Left lung (tissue), 10 donors: ENCODE results near the gene PDIA3. TPM values are rescaled to one million over a fixed set of nuclear protein-coding genes. Genes with fewer than 3 reads are reported as not detected.

Experiments used
- ATAC-seq: fragments of 200-7000 bp; cut with Tn5 transposase; one replicate; pipeline ENCODE4 v1.9.1; 2020; ENCODE audit warnings: moderate library complexity
- DNase-seq, 4 donors: peaks; one replicate each; pipeline ENCODE4 v3.0.0-alpha.2; 2013 to 2020
- H3K27ac ChIP-seq, 2 donors: fragments of 200-600 bp; sonication (generic) in 1 of 2; one replicate each; pipeline versions ENCODE4 v1.5.0 to v1.8.0; 2020 to 2021
- H3K27me3 ChIP-seq, 2 donors: fragments of 200-600 bp; sonication (generic) in 1 of 2; one replicate each; pipeline versions ENCODE4 v1.5.0 to v1.8.0; 2020 to 2021
- H3K36me3 ChIP-seq, 2 donors: fragments of 200-600 bp; sonication (generic) in 1 of 2; one replicate each; pipeline versions ENCODE4 v1.5.0 to v1.8.0; 2020 to 2021
- H3K4me1 ChIP-seq, 2 donors: fragments of 200-600 bp; one replicate each; pipeline ENCODE4 v1.8.0; 2021
- H3K4me3 ChIP-seq, 2 donors: fragments of 200-600 bp; sonication (generic) in 1 of 2; one replicate each; pipeline versions ENCODE4 v1.5.0 to v1.8.0; 2020 to 2021; ENCODE audit warnings: mild to moderate bottlenecking in 1 of 2
- H3K9me3 ChIP-seq, 2 donors: fragments of 200-600 bp; sonication (generic) in 1 of 2; one replicate each; pipeline versions ENCODE4 v1.5.0 to v1.8.0; 2020 to 2021
- intact Hi-C, 2 donors: fragments of 100-400 bp; cut with DNase I; formaldehyde crosslinking; loops; one replicate each; pipeline versions ENCODE4 v1.11.2 to v1.14.2; 2022
- polyA plus RNA-seq, 6 donors: library from polyadenylated mRNA; unstranded; fragments of 120-200 nt; gene quantifications; one replicate each; pipeline ENCODE4 v1.2.1, GENCODE V29; 2013; ENCODE audit not compliant: insufficient read length in 6 of 6
- total RNA-seq, 2 donors: library from RNA; stranded (reverse); fragmentation: NEBNext Ultra II Directional; extraction: Animal tissue kit (Norgen Biotek cat#: 25700); gene quantifications; one replicate each; pipeline ENCODE4 v1.2.1, GENCODE V29; 2021
- TF ChIP-seq, protein P1 (sequence below), 2 donors: fragments of 200-600 bp; sonication (generic) in 1 of 2; IDR thresholded peaks; one replicate each; pipeline versions ENCODE4 v1.5.0 to v1.8.0; 2021; ENCODE audit warnings: antibody characterized with exemption in 2 of 2
- donor health status: DM: no; HTN: yes; CAD: no.
- donor health status: DM: no; HTN: no; CAD: no.

Gene PDIA3
- total and polyA plus RNA-seq, 8 donors: 426 to 633 (median 518) TPM

GRCh38 chr15:43776718-43777266 is 30.6 kb downstream of the PDIA3 start, which contains the start of gene ELL3:
Gene ELL3, minus strand, starts transcription at chr15:43776966. Its CDS starts 65 bp downstream, at chr15:43776901.
- intact Hi-C loops: no loop called here
- DNase-seq (peak; percentile 68 to 96 (median 81)), ATAC-seq (peak; percentile 92)
- TF ChIP-seq, protein P1, sequence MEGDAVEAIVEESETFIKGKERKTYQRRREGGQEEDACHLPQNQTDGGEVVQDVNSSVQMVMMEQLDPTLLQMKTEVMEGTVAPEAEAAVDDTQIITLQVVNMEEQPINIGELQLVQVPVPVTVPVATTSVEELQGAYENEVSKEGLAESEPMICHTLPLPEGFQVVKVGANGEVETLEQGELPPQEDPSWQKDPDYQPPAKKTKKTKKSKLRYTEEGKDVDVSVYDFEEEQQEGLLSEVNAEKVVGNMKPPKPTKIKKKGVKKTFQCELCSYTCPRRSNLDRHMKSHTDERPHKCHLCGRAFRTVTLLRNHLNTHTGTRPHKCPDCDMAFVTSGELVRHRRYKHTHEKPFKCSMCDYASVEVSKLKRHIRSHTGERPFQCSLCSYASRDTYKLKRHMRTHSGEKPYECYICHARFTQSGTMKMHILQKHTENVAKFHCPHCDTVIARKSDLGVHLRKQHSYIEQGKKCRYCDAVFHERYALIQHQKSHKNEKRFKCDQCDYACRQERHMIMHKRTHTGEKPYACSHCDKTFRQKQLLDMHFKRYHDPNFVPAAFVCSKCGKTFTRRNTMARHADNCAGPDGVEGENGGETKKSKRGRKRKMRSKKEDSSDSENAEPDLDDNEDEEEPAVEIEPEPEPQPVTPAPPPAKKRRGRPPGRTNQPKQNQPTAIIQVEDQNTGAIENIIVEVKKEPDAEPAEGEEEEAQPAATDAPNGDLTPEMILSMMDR (IDR thresholded peaks at IDR 0.05): no peak
- peak within 1 kb of the TSS; percentile 52 to 71 for H3K4me3 ChIP-seq
- peak within 1 kb of the TSS; percentile 90 to 92 for H3K27ac ChIP-seq
- peaks cover 0 to 28% of the 10 kb centered on the region in 2 donors for H3K36me3 ChIP-seq
- H3K27me3 ChIP-seq: no peaks in the 10 kb centered on the region
- H3K9me3 ChIP-seq: no peaks in the 10 kb centered on the region
- H3K4me1 ChIP-seq: peaks cover 0 to 27% of the 10 kb centered on the region in 2 donors

- H3K4me1 ChIP-seq: peaks cover 0 to 23% of the 10 kb centered on the region in 2 donors
- DNase-seq (peak; percentile 72 to 92 (median 78)), ATAC-seq (peak; percentile 79)
- intact Hi-C loops: no loop called here
- TF ChIP-seq, protein P1 (IDR thresholded peaks at IDR 0.05): peak; percentile 55 to 71
- H3K27me3 ChIP-seq: no peaks in the 10 kb centered on the region
- H3K4me3 ChIP-seq: peak overlapping the region; percentile 52 to 71
- H3K27ac ChIP-seq: peak overlapping the region; percentile 90 to 92
- peaks cover 0 to 22% of the 10 kb centered on the region in 2 donors for H3K36me3 ChIP-seq
- H3K9me3 ChIP-seq: no peaks in the 10 kb centered on the region
Measured at GRCh38 chr15:43777267-43777914, 31.2 kb downstream of the PDIA3 start.

- TF ChIP-seq, protein P1 (IDR thresholded peaks at IDR 0.05): no peak
- no peak overlapping the region for H3K4me3 ChIP-seq
- intact Hi-C loops: no loop called here
- ATAC-seq: no peak
- DNase-seq: no peak
- no peaks in the 10 kb centered on the region for H3K9me3 ChIP-seq
- H3K27ac ChIP-seq: no peak overlapping the region
- peaks cover 0 to 5% of the 10 kb centered on the region in 2 donors for H3K36me3 ChIP-seq
- peaks cover 0 to 23% of the 10 kb centered on the region in 2 donors for H3K4me1 ChIP-seq
- H3K27me3 ChIP-seq: no peaks in the 10 kb centered on the region
Measured at GRCh38 chr15:43779016-43779415, 32.8 kb downstream of the PDIA3 start.

DNA sequence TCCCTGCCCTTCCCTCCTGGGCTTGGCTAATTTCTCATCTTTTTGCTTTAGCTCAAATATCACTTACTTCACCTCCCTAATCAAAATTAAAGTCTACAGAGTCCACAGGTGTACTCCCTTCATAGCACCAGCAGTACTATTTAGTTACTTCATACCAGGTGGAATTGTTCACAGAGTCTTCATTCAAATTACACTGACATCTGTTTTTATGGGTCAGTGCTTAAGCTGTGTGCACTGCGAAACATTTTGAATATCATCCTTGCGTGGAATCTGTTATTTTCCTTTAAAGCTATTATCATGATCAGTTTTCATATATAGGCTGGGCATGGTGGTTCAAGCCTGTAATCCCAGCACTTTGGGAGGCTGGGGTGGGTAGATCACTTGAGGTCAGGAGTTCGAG is 43.2 kb downstream of the PDIA3 start:
- peaks cover 11 to 18% of the 10 kb centered on the region in 2 donors for H3K4me1 ChIP-seq
- H3K9me3 ChIP-seq: no peaks in the 10 kb centered on the region
- DNase-seq (no peak), ATAC-seq (no peak)
- H3K36me3 ChIP-seq: peaks cover 0 to 11% of the 10 kb centered on the region in 2 donors
- no peak overlapping the region for H3K27ac ChIP-seq
- TF ChIP-seq, protein P1 (IDR thresholded peaks at IDR 0.05): no peak
- no peak overlapping the region for H3K4me3 ChIP-seq
- intact Hi-C loops: no loop called here
- H3K27me3 ChIP-seq: no peaks in the 10 kb centered on the region

DNA sequence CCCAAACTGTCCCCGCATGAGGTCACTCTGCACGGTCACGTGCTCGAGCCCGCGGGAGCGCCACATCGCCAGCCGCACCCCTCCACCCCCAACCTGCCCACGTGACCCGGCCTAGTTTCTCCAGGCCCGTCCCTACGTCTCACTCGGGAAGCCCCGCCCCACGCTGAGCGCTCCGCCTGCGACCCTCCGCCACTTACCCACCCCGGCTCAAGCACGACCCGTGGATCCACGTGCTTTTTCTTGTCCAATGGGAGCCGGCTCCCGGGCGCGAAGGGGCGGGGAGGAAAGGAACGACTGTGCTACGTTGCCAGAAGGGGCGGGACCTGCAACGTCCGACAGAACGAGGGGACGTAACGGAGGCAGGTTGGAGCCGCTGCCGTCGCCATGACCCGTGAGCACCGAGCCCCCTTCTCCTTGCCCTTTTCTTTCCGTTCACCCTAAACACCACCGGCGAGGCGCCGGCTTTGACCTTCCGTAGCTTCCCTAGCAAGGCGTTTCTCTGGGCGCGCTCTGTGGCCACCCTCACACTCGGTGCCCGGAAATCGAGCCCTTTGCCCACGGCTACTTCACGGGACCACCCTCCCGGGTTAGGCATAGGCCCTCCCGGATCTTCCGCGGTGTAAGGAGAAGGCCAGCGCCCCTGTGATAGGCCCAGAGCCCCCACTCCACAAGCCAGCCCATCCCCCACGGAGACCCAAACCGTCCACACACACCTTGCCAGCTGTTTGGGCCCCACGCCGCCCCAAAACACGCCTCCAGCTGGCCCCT is 45.9 kb downstream of the PDIA3 start, which contains the start of gene SERF2:
TSS of gene SERF2 (plus strand) at position 328 of the 768 bp plus-strand sequence. CDS start at position 385, 57 bp downstream.
- Histone ChIP-seq H3K27me3 (no peaks in the 10 kb centered on the region), H3K36me3 (peaks cover 0 to 37% of the 10 kb centered on the region in 2 donors), H3K27ac (peak within 1 kb of the TSS; percentile 94), H3K4me1 (peaks cover 19 to 36% of the 10 kb centered on the region in 2 donors), H3K4me3 (peak within 1 kb of the TSS; percentile 85 to 97), H3K9me3 (no peaks in the 10 kb centered on the region)
- ATAC-seq (peak; percentile 96), DNase-seq (peak; percentile 99 to 100 (median 100))
- TF ChIP-seq, protein P1 (IDR thresholded peaks at IDR 0.05): no peak
- intact Hi-C loops: no loop called here
